VCaP (cell line): ENCODE data around the gene SH2D1A.

Experiments
- H3K27ac ChIP-seq: fragments of 450-650 bp; 2 replicates; pipeline ENCODE4 v1.5.1; 2017
- TF ChIP-seq, protein P1 (sequence below): fragments of 450-650 bp; conservative IDR thresholded peaks from 2 replicates; pipeline ENCODE4 v1.5.1; 2017; ENCODE audit warnings: mild to moderate bottlenecking, moderate library complexity

SH2D1A gene

DNA sequence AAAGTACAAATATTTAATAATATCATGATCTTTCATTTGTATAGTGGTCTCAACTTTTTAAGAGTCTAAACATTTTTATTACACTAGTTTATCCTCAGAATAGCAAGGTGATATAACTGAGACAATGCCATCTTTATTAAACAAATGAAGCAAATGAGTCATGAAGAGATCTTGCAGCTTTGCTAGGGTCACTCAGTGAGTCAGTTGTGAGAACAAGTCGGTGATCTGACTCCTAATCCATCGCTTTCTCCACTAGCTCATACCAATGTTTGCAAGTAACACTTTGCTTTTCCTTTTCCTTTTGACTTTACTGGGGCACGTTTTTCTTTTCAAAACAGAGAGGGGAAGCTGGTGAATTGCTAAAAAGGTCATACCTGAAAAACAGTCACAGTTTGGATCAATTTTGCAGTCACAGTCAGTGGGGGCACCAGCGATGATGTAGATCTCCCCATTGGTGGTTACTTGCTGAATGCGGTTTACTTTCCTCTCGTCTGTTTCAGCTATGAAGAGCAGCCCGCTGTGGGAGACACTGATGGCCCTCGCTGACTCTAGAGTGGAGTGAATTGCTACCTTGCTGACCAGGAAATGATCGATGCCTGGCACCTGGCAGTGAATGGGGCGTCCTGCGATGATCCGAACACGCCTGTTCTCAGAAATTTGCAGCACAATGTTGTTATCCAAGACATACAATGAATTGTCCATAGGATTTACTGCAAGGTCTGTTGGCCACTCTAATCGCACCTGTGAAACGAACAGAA is 75.7 kb downstream of the SH2D1A start:
- TF ChIP-seq, protein P1, sequence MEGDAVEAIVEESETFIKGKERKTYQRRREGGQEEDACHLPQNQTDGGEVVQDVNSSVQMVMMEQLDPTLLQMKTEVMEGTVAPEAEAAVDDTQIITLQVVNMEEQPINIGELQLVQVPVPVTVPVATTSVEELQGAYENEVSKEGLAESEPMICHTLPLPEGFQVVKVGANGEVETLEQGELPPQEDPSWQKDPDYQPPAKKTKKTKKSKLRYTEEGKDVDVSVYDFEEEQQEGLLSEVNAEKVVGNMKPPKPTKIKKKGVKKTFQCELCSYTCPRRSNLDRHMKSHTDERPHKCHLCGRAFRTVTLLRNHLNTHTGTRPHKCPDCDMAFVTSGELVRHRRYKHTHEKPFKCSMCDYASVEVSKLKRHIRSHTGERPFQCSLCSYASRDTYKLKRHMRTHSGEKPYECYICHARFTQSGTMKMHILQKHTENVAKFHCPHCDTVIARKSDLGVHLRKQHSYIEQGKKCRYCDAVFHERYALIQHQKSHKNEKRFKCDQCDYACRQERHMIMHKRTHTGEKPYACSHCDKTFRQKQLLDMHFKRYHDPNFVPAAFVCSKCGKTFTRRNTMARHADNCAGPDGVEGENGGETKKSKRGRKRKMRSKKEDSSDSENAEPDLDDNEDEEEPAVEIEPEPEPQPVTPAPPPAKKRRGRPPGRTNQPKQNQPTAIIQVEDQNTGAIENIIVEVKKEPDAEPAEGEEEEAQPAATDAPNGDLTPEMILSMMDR = no peak
- no peak overlapping the region for H3K27ac ChIP-seq
